Activated CD4-positive, alpha-beta T cell treated with anti-CD3 and anti-CD28 coated beads for 4 hours (primary cell): Measurements from ENCODE around the gene REEP6.
"Not testable (repeated sequence)": the region's sequence is repeated elsewhere in the genome, so short reads cannot be mapped to it uniquely, and the experiment has no call there.

ENCODE experiments used
- DNase-seq, 2 donors: peaks; one replicate each; pipeline ENCODE4 v3.0.0-alpha.2; 2020

Gene REEP6

DNA sequence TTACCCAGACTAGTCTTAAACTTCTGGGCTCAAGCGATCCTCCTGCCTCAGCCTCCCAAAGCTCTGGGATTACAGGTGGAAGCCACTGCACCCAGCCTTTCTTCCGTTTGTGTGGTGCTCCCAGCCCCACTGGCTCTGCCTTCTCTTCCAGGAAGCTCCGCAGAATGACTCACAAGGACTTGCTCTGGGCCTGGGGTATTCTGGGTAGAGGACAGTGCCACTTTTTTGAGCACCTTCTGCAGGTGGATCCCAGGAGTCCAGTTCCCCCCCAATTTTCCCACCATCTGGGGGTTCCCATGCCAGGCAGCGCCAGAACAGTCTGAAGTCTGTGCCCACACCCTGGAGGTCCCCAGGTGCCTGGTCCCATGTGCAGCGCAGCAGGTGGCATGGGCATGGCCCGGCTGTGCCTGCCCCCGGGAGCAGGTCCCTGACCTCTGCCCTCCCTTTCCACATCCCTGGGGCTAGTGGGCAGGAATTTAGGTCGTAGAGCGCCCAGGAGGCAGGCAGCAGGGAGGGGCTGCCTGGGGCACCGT, 1.6 kb downstream of the REEP6 start:
- DNase-seq = no peak

DNA sequence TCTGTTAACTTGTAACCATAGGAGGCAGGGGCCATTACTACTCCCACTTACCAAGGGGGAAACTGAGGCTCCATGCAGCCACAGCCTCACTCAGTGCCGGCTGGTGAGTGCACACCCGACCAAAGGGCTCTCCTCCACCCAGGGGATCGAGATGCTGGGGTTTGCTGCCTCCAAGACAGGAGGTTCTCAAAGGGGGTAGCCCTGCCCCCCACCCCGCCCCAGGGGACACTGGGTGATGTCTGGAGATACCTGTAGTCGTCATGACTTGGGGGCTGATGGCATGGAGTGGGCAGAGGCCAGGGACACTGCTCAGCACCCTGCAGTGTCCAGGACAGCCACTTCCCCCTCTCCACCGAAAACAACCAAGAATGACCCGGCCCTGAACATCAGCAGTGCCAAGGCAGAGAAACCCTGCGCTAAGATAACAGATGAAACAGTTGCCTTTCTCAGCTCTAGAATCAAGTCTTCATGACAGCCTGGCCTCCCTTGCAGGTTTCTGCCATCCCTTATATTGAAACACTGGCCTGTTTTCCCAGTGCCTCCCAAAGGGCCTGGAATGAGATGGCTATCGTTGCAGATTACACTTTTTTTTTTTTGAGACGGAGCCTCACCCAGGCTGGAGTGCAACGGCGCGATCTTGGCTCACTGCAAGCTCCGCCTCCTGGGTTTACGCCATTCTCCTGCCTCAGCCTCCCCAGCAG, 3.3 kb downstream of the REEP6 start:
- no peak for DNase-seq

- no peak for DNase-seq
Observed at GRCh38 chr19:1495051-1495798, 4.2 kb downstream of the REEP6 start.

GRCh38 chr19:1495799-1496713, 5.1 kb downstream of the REEP6 start:
- DNase-seq = no peak

GRCh38 chr19:1496714-1497577, 6.0 kb downstream of the REEP6 start:
- DNase-seq = no peak

- DNase-seq = no peak
Observed at GRCh38 chr19:1497578-1498235, 6.7 kb downstream of the REEP6 start.

- DNase-seq = not testable (repeated sequence)
Observed at GRCh38 chr19:1499231-1499630, 8.2 kb downstream of the REEP6 start.

DNA sequence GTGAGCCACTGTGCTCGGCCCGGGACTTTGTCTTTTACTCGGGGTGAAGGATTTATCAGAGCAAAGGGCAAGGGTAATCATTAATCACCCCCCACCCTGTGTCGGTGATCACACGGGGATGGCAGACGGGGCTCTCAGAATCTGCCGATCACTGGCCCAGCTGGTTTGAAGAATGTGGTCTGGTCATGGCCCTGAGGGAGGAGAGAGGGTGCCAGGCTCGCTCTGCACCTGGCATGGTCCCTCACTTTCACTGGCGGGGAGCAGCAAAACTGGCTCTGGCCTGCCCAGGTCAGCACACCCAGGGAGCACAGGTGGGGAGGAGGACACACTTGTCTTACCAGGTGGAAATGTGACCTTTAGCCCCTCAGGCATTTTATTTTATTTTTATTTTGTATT, 10.2 kb downstream of the REEP6 start:
- no peak for DNase-seq

DNA sequence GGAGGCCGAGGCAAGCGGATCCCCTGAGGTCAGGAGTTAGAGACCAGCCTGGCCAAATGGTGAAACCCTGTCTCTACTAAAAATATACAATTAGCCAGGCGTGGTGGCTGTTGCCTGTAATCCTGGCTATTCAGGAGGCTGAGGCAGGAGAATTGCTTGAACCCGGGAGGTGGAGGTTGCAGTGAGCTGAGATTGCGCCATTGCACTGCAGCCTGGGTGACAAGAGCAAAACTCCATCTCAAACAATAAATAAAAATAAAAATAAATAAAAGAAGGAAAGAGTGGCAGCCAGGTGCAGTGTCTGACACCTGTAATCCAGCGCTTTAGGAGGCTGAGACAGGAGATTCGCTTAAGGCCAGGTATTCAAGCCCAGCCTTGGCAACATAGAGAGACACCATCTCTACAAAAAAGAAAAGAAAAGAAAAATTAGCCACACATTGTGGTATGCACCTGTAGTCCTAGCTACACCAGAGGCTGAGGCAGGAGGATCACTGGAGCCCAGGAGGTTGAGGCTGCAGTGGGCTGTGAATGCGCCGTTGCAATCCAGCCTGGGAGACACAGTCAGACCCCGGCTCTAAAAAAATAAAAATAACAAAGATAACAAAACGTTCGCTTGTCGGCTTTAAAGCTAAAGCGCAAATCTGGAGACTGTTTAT, 11.6 kb downstream of the REEP6 start:
- DNase-seq = no peak

DNA sequence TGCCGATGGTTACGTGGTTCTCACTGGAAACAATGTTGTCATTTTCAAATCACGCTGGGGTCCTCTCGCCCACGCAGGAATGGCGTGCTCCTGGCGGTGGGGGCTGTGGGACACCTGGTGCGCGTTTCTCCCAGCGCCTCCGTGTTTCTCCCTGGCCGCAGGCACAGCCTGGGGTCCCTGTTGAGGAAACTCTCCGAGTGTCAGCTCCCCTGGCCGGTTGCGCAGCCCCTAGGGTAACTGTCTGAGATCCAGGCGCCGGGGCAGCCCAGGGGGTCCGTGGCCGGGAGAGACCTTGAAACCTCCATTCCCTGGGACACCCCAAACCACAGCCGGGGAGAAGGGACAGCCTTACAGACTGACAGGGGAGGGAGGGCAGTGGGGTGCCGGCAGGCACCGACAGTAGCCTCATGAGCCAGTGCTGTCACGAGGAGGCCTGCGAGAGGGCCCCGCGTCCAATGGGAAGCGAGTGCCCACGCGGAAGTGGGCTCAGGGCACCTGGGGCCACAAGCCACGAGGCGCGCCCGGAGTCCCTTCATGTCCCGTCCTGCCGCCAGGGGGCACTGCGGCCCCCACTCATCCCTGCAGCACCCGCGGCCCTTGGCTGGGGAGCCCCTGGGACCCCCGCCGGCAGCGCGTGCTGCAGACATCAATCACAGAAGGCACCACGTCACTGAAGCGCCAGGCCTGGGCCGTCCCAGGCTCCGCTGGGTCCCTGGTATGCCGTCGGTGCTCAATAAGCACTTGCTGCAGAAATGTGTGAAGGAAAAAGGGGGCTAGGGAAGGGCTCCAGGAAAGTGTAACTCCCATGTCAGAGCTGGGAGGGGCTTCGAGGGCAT, 12.3 kb downstream of the REEP6 start:
- DNase-seq = peak; percentile 60 to 65

GRCh38 chr19:1503925-1504773, 13.2 kb downstream of the REEP6 start:
- DNase-seq = no peak

GRCh38 chr19:1505012-1505411, 14.0 kb downstream of the REEP6 start:
- no peak for DNase-seq

DNA sequence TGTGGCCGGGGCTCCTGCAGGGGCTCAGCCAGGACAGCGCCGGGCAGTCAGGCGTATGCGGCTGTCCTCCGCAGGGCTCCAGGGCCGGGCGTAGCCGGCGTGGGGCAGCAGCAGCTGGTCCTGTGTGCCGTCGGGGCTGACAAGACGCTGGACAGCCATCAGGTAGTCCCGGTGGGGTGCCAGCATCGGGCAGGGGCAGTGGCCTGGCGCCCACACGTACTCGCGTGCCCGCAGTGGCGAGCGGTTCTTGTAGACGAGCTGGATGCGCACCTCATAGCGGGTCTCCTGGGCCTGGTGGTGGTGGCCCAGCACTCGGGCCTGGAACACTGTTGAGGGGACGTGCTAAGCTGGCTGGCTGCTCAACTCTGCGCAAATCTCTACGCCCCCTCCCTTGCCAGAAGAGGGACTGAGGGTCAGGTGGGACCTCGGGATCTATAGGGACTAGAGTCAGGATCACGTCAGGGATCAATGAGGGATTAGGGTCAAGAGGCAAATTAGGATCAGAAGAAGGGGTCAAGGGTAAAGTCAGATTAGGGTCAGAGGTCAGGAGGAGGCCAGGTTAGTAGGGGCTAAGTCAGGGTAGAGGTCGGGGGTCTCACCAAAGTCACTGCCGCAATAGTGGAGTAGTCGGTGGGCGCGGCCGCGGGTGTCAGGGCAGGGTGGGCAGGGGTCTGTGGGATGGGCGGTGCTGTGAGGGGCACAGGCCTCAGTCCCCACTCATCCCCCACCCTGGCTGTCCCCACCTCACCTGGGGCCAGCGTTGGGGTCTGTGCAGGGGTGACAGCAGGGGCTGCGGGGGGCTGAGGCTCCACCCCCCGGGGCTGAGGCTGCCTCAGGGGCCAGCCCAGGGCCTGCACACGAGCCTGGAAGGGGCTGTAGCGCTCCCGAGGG, 15.3 kb downstream of the REEP6 start:
- DNase-seq = no peak

DNA sequence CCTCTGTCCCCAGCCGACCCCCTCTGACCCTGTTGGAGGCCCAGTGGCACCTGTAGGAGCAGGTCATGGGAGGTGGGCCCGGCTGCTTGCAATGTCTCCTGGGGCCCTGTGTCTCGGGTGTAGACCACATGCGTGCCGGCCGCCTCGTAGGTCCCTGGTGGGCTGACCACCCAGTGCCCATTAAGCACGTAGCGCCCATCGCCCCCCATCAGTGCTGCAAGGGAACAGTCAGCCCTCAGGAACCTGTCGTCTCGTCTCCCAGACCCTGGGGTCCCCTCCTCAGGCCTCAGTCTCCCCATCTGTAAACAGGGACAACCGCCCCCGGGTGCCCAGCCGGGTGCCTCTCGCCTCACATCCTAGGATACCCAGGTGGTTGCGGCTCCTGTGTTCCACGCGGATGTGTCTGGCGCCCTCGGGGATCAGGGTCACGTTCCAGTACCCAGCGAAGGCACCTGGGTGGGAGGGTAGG, 16.2 kb downstream of the REEP6 start:
- no peak for DNase-seq

DNA sequence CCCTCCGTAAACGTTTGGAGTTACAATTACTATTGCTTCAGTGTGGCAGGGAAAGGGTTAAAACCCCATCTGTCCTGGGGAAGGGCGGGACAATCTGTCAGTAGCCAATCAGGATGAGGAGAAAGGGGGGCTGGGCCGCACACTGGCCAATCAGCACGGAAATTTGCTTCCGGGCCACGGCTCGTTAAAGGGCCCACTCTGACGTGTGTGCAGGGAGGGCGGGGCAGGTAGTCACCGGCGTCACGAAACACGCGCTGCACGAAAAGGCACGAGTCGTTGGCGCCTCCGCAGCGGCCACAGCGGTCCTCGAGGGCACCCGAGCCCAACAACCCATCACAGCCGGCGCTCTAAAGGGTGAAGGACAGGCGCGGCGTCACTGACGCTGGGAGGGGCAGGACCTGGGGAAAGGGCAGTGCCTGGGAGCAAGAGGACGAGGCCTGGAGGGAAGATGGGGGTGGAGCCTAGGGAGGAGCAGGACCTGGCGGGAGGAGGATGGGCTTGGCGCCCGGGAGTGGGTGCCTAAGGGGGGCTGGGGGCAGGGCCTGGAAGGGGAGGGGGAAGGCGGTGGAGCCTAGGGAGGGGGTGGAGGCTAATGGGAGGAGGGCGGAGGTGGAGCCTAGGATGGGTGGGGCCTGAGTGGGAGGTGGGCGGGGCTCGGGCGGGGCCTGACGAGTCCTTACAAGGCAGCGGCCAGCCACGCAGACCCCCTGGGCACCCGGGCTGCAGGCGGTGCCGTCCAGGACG, 17.0 kb downstream of the REEP6 start:
- DNase-seq = peak; percentile 93

DNA sequence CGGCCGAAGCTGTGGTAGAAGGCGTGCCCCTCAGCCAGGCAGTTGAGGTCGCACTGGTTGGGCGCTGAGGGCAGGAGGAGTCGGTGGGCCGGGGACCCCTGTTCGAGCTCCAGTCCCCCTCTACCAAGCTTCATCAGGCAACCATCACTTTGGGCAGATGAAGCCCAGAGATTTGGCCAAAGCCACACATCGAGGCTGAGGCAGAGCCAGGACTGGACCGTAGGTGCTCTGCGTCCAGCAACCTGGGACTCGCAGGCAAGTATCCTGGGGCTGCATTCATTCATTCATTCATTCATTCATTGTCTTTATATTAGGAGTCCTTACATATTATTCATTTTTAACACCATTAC, 17.5 kb downstream of the REEP6 start:
- no peak for DNase-seq
